ENCODE results near the gene MVB12B. TPM values are rescaled to one million over a fixed set of nuclear protein-coding genes. Genes with fewer than 3 reads are reported as not detected.

Gene MVB12B, protein sequence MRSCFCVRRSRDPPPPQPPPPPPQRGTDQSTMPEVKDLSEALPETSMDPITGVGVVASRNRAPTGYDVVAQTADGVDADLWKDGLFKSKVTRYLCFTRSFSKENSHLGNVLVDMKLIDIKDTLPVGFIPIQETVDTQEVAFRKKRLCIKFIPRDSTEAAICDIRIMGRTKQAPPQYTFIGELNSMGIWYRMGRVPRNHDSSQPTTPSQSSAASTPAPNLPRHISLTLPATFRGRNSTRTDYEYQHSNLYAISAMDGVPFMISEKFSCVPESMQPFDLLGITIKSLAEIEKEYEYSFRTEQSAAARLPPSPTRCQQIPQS
- 7.0 to 9.0 TPM (median 7.9 TPM) in 5 replicates for total RNA-seq (2022; extraction: Qiagen RNA extraction; ENCODE audit: low read depth)

DNA sequence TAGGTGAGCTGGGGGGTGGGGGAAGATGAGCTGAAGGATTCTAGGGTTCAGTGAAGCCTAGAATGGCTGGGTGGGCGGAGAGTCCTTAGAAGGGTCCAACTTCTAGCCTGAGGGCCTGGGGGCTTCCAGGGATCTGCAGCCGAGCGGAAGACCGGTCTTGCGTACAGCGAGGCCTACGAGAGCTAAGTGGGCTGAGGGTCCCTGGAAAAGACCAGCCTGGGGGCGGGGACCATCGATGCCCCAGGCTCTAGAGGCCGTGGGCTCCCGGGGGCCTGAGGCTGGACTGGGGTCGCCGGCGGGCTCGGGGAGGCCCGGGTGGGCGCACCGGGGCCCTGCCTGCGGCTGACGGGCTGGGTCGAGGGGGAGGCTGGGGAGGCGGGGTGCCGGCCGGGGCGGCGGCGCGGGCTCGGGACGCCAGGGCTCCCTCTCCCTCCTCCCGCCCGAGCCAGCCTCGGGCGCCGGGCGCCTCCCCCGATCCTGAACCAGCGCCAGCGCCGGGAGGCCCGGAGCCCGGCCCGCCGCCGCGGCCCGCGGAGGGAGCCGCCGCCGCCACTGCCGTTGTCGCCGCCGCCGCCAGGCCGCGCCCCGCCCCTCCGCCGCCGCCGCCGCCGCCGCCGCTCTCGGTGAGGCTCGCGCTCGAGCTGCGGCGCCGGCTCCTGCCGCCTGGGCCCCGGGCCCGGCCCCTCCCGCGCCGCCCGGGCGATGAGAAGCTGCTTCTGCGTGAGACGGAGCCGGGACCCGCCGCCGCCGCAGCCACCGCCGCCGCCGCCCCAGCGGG is at the start of gene MVB12B:
MVB12B (plus strand) TSS at position 602 of the 778 bp plus-strand sequence; CDS start at position 703, 101 bp downstream.

Data from A549 treated with DMSO at 1 μM for 4 hours (cell line).